CD4-positive, alpha-beta T cell (primary cell): ENCODE data around the gene MYO9A. TPM values are rescaled to one million over a fixed set of nuclear protein-coding genes. Genes with fewer than 3 reads are reported as not detected.
A peak's percentile ranks its signal among the peaks of the same experiment; 100 is the strongest.

Experiments
- ATAC-seq: fragments of 200-7000 bp; cut with Tn5 transposase; one replicate; pipeline ENCODE4 v1.10.0; 2022; ENCODE audit warnings: mild to moderate bottlenecking; ENCODE audit not compliant: poor library complexity
- CTCF ChIA-PET: fragments of 350-600 bp; sonication (Branson Sonifier 250); formaldehyde crosslinking; loops from one replicate; lab custom pipeline; 2021; ENCODE audit warnings: antibody characterized with exemption, inconsistent platforms; lab: Charles Lee
- POLR2A ChIA-PET: fragments of 350-600 bp; sonication (Branson Sonifier 250); formaldehyde crosslinking; loops from one replicate; lab custom pipeline; 2021; ENCODE audit warnings: antibody characterized with exemption, inconsistent platforms; lab: Charles Lee
- DNase-seq, 14 experiments: peaks; one replicate each; pipeline ENCODE4 v3.0.0-alpha.2; 2013 to 2020; ENCODE audit warnings: mixed read lengths in 2 of 14
- H3K27ac ChIP-seq, 2 donors: one replicate each; pipeline versions ENCODE4 v1.5.1 to v1.7.0; 2013; ENCODE audit warnings: low read length in 2 of 2, low read depth in 1 of 2, mild to moderate bottlenecking in 1 of 2
- H3K27me3 ChIP-seq, 2 experiments: 1 replicate in 1 of 2; 2 replicates in 1 of 2; pipeline versions ENCODE4 v1.6.1 to v1.7.0; 2013; ENCODE audit warnings: low read length in 2 of 2, control low read depth in 1 of 2, mild to moderate bottlenecking in 1 of 2, moderate library complexity in 1 of 2; ENCODE audit not compliant: insufficient read depth in 2 of 2, control insufficient read depth in 1 of 2
- H3K36me3 ChIP-seq: one replicate; pipeline ENCODE4 v1.6.1; 2013; ENCODE audit warnings: low read length, control low read depth; ENCODE audit not compliant: insufficient read depth
- H3K4me1 ChIP-seq: one replicate; pipeline ENCODE4 v1.6.1; 2013; ENCODE audit warnings: low read length, control low read depth; ENCODE audit not compliant: insufficient read depth
- H3K4me3 ChIP-seq: one replicate; pipeline ENCODE4 v1.5.1; 2013; ENCODE audit warnings: mild to moderate bottlenecking, low read length, moderate library complexity
- H3K9me3 ChIP-seq, 2 experiments: 1 replicate in 1 of 2; 2 replicates in 1 of 2; pipeline versions ENCODE4 v1.6.1 to v1.7.0; 2013; ENCODE audit warnings: low read length in 2 of 2, mild to moderate bottlenecking in 2 of 2, control low read depth in 1 of 2, moderate library complexity in 1 of 2; ENCODE audit not compliant: control insufficient read depth in 1 of 2, insufficient read depth in 1 of 2
- H3K27ac Mint-ChIP-seq: one replicate; pipeline ENCODE4 v1.8.0; 2020; ENCODE audit warnings: mixed read lengths
- H3K27me3 Mint-ChIP-seq: one replicate; pipeline ENCODE4 v1.8.0; 2021; ENCODE audit warnings: mixed read lengths
- H3K36me3 Mint-ChIP-seq: one replicate; pipeline ENCODE4 v1.8.0; 2021; ENCODE audit warnings: low read depth, mixed read lengths
- H3K4me1 Mint-ChIP-seq: one replicate; pipeline ENCODE4 v1.8.0; 2021; ENCODE audit warnings: low read depth, mixed read lengths
- H3K4me3 Mint-ChIP-seq: one replicate; pipeline ENCODE4 v1.8.0; 2020; ENCODE audit warnings: mild to moderate bottlenecking, mixed read lengths
- H3K9me3 Mint-ChIP-seq: one replicate; pipeline ENCODE4 v1.8.0; 2020; ENCODE audit warnings: mixed read lengths
- CTCF ChIP-seq: fragments of 200-600 bp; IDR thresholded peaks from one replicate; pipeline ENCODE4 v1.8.0; 2022; ENCODE audit warnings: antibody characterized with exemption, mild to moderate bottlenecking
- intact Hi-C, 2 experiments: fragments of 100-400 bp; cut with DNase I in 1 of 2; cut with micrococcal nuclease in 1 of 2; formaldehyde crosslinking; loops; one replicate each; pipeline versions ENCODE4 v1.15.1 to v1.9.0; 2023 to 2025; cut with DNase I, micrococcal nuclease
- total RNA-seq, 174 experiments: library from RNA in 2 of 174; stranded (reverse) in 2 of 174; gene quantifications; one replicate each; pipeline ENCODE4 v1.2.3 and lab custom pipeline; 2021 to 2026

MYO9A gene
- total RNA-seq, 2 experiments from 2014 or later, result 23.4 to 29.1 TPM

DNA sequence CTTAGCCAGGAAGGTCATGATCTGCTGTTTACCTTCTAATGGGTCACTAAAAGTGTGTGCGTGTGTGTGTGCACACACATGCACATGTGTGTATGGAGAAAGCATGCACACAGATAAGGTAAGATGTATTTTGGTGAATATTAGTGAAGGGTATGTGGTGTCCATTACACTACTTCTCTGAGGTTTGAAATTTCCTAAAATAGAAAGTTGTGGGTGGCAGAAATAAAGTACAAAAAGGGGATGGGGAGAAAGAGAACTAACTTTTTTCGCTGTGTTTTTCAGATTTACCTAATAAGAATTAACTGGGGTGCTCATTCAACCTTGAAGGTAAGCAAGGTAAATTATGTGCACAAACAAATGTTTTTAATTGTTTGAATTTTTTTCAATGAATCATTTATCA, 332.0 kb downstream of the MYO9A start:
- Histone ChIP-seq H3K27ac (no peak overlapping the region), H3K9me3 (peaks cover 0 to 4% of the 10 kb centered on the region in 2 experiments), H3K36me3 (no peaks in the 10 kb centered on the region), H3K4me1 (no peaks in the 10 kb centered on the region), H3K27me3 (no peaks in the 10 kb centered on the region), H3K4me3 (no peak overlapping the region)
- ATAC-seq (no peak), DNase-seq (no peak)
- Mint-ChIP-seq H3K4me3 (no peak overlapping the region), H3K4me1 (no peaks in the 10 kb centered on the region), H3K9me3 (no peaks in the 10 kb centered on the region), H3K27me3 (peaks cover 20% of the 10 kb centered on the region), H3K36me3 (no peaks in the 10 kb centered on the region), H3K27ac (no peak overlapping the region)
- CTCF ChIA-PET, result no interaction called here
- intact Hi-C loops, result no loop called here
- POLR2A ChIA-PET, result no interaction called here
- TF ChIP-seq CTCF, result no peak

DNA sequence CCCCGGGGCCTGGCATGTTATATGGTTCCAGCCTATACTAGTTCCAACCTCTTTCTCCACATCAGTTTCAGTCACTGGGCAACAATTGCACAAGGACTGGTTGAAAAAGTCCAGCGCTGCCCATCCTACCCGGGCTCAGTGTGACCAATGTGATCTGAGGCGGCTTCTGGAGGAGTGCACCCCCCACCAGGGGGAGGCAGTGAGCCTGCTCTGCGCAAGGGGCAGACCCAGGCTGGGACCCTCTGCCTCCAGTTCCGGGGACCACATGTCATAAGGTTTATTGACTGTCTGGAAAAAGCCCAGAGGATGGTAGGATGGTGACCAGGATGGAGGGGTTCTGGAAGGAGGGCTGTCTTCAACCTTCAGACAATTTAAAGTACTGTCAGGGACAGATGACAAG, 333.2 kb downstream of the MYO9A start:
- Mint-ChIP-seq H3K4me1 (peaks cover 6% of the 10 kb centered on the region), H3K9me3 (no peaks in the 10 kb centered on the region), H3K4me3 (no peak overlapping the region), H3K27ac (no peak overlapping the region), H3K27me3 (peaks cover 29% of the 10 kb centered on the region), H3K36me3 (no peaks in the 10 kb centered on the region)
- peak; percentile 40 for TF ChIP-seq CTCF
- Histone ChIP-seq H3K4me3 (no peak overlapping the region), H3K36me3 (no peaks in the 10 kb centered on the region), H3K27me3 (no peaks in the 10 kb centered on the region), H3K27ac (no peak overlapping the region), H3K9me3 (peaks cover 0 to 4% of the 10 kb centered on the region in 2 experiments), H3K4me1 (peaks cover 4% of the 10 kb centered on the region)
- DNase-seq (peak in 3 of 14 experiments; percentile 14 to 34 (median 20)), ATAC-seq (no peak)
- POLR2A ChIA-PET, result no interaction called here
- intact Hi-C loops, result no loop called here
- CTCF ChIA-PET, result no interaction called here

- H3K4me1 ChIP-seq, result peaks cover 4% of the 10 kb centered on the region
- Mint-ChIP-seq H3K27me3 (peaks cover 29% of the 10 kb centered on the region), H3K4me1 (peaks cover 6% of the 10 kb centered on the region), H3K27ac (no peak overlapping the region), H3K9me3 (no peaks in the 10 kb centered on the region), H3K36me3 (no peaks in the 10 kb centered on the region), H3K4me3 (no peak overlapping the region)
- no peaks in the 10 kb centered on the region for H3K27me3 ChIP-seq
- no peaks in the 10 kb centered on the region for H3K36me3 ChIP-seq
- intact Hi-C loops, result no loop called here
- TF ChIP-seq CTCF, result no peak
- no peak for DNase-seq
- ChIA-PET CTCF (no interaction called here), POLR2A (no interaction called here)
- H3K4me3 ChIP-seq, result no peak overlapping the region
- ATAC-seq, result no peak
- no peak overlapping the region for H3K27ac ChIP-seq
- peaks cover 0 to 4% of the 10 kb centered on the region in 2 experiments for H3K9me3 ChIP-seq
Measured at GRCh38 chr15:71782422-71783165, 335.4 kb downstream of the MYO9A start.
